ENCODE data around the gene TNIP1.

TNIP1 gene

GRCh38 chr5:151033217-151033934, 47.5 kb downstream of the TNIP1 start:
- in situ Hi-C loops (cut with HindIII; ENCODE audit: low pct_ligation_motif_present, low pct_unique_long_range_greater_than_20kb, low sequenced_read_pairs): no loop called here
- DNase-seq: no peak

- in situ Hi-C loops (cut with HindIII; ENCODE audit: low pct_ligation_motif_present, low pct_unique_long_range_greater_than_20kb, low sequenced_read_pairs): no loop called here
- no peak for DNase-seq
Measured at GRCh38 chr5:151031554-151031953, 49.3 kb downstream of the TNIP1 start.

- in situ Hi-C loops (cut with HindIII; ENCODE audit: low pct_ligation_motif_present, low pct_unique_long_range_greater_than_20kb, low sequenced_read_pairs): no loop called here
Measured at GRCh38 chr5:151030379-151030778, 50.5 kb downstream of the TNIP1 start.

GRCh38 chr5:151030056-151030336, 50.8 kb downstream of the TNIP1 start:
- in situ Hi-C loops (cut with HindIII; ENCODE audit: low pct_ligation_motif_present, low pct_unique_long_range_greater_than_20kb, low sequenced_read_pairs): no loop called here
- DNase-seq: no peak

More at GRCh38 chr5:151030379-151030778, 50.5 kb downstream of the TNIP1 start:
- DNase-seq: no peak

- DNase-seq: no peak
- in situ Hi-C loops (cut with HindIII; ENCODE audit: low pct_ligation_motif_present, low pct_unique_long_range_greater_than_20kb, low sequenced_read_pairs): no loop called here
Measured at GRCh38 chr5:151029179-151030055, 51.4 kb downstream of the TNIP1 start.

- in situ Hi-C loops (cut with HindIII; ENCODE audit: low pct_ligation_motif_present, low pct_unique_long_range_greater_than_20kb, low sequenced_read_pairs): no loop called here
- no peak for DNase-seq
Measured at GRCh38 chr5:151028717-151029116, 52.1 kb downstream of the TNIP1 start.

GRCh38 chr5:151027961-151028479, 52.8 kb downstream of the TNIP1 start:
- no peak for DNase-seq
- in situ Hi-C loops (cut with HindIII; ENCODE audit: low pct_ligation_motif_present, low pct_unique_long_range_greater_than_20kb, low sequenced_read_pairs): no loop called here

- in situ Hi-C loops (cut with HindIII; ENCODE audit: low pct_ligation_motif_present, low pct_unique_long_range_greater_than_20kb, low sequenced_read_pairs): no loop called here
- DNase-seq: no peak
Measured at GRCh38 chr5:151026679-151027078, 54.2 kb downstream of the TNIP1 start.

GRCh38 chr5:151026088-151026487, 54.7 kb downstream of the TNIP1 start:
- no peak for DNase-seq
- in situ Hi-C loops (cut with HindIII; ENCODE audit: low pct_ligation_motif_present, low pct_unique_long_range_greater_than_20kb, low sequenced_read_pairs): no loop called here

- in situ Hi-C loops (cut with HindIII; ENCODE audit: low pct_ligation_motif_present, low pct_unique_long_range_greater_than_20kb, low sequenced_read_pairs): no loop called here
Measured at GRCh38 chr5:151025250-151025606, 55.6 kb downstream of the TNIP1 start.

GRCh38 chr5:151024440-151025249, 56.2 kb downstream of the TNIP1 start:
- DNase-seq: no peak
- in situ Hi-C loops (cut with HindIII; ENCODE audit: low pct_ligation_motif_present, low pct_unique_long_range_greater_than_20kb, low sequenced_read_pairs): no loop called here

More at GRCh38 chr5:151025250-151025606, 55.6 kb downstream of the TNIP1 start:
- DNase-seq: no peak

GRCh38 chr5:151023651-151024050, 57.2 kb downstream of the TNIP1 start:
- DNase-seq: no peak
- in situ Hi-C loops (cut with HindIII; ENCODE audit: low pct_ligation_motif_present, low pct_unique_long_range_greater_than_20kb, low sequenced_read_pairs): no loop called here

- DNase-seq: no peak
Measured at GRCh38 chr5:151023047-151023615, 57.7 kb downstream of the TNIP1 start.

GRCh38 chr5:151022511-151023018, 58.3 kb downstream of the TNIP1 start:
- in situ Hi-C loops (cut with HindIII; ENCODE audit: low pct_ligation_motif_present, low pct_unique_long_range_greater_than_20kb, low sequenced_read_pairs): no loop called here
- no peak for DNase-seq

More at GRCh38 chr5:151023047-151023615, 57.7 kb downstream of the TNIP1 start:
- in situ Hi-C loops (cut with HindIII; ENCODE audit: low pct_ligation_motif_present, low pct_unique_long_range_greater_than_20kb, low sequenced_read_pairs): no loop called here

GRCh38 chr5:151021746-151022145, 59.1 kb downstream of the TNIP1 start:
- DNase-seq: no peak
- in situ Hi-C loops (cut with HindIII; ENCODE audit: low pct_ligation_motif_present, low pct_unique_long_range_greater_than_20kb, low sequenced_read_pairs): no loop called here

- peak; percentile 65 for DNase-seq
- in situ Hi-C loops (cut with HindIII; ENCODE audit: low pct_ligation_motif_present, low pct_unique_long_range_greater_than_20kb, low sequenced_read_pairs): no loop called here
Measured at GRCh38 chr5:151020304-151021110, 60.3 kb downstream of the TNIP1 start, which contains the start of gene GPX3. GPX3 (plus strand) TSS chr5:151020591; CDS start chr5:151020655, 64 bp downstream.

- no peak for DNase-seq
- in situ Hi-C loops (cut with HindIII; ENCODE audit: low pct_ligation_motif_present, low pct_unique_long_range_greater_than_20kb, low sequenced_read_pairs): no loop called here
Measured at GRCh38 chr5:151019331-151019730, 61.5 kb downstream of the TNIP1 start.

- DNase-seq: no peak
- in situ Hi-C loops (cut with HindIII; ENCODE audit: low pct_ligation_motif_present, low pct_unique_long_range_greater_than_20kb, low sequenced_read_pairs): no loop called here
Measured at GRCh38 chr5:151018846-151019245, 62.0 kb downstream of the TNIP1 start.
